ENCODE data around the gene DERA.

Gene DERA

DNA sequence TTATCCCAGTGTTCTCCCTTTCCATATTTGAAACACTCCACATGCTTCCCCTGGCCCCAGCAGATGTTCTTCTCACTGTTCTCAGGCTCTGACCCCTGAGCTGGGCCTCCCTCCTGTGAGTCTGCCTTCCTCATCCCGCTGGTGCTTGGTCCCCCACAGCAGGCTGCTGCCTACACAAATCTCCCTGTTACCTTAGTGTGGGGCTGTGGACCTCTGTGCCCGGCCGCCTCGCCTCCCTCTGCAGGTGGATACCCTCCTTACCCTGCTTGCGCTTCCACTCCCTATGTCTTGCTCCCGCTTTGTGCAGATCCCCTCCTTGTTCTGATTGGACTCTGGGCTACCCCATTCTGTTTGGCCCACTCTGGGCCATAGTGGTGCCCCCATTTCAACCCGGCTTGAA, 6.9 kb downstream of the DERA start:
- Histone ChIP-seq H3K4me3 (ENCODE audit: insufficient read depth, low read length, poor library complexity, severe bottlenecking) (no peak overlapping the region), H2AFZ (ENCODE audit: low read depth, low read length, severe bottlenecking) (no peak overlapping the region), H3K27ac (ENCODE audit: low read depth, low read length) (no peak overlapping the region), H3K9ac (ENCODE audit: low read length) (no peak overlapping the region), H3K36me3 (ENCODE audit: low read length) (no peaks in the 10 kb centered on the region), H3K27me3 (ENCODE audit: low read length) (no peaks in the 10 kb centered on the region), H3F3A (ENCODE audit: insufficient read depth) (0 out of 2 replicates have a peak, but pooled peaks cover 7% of the 10 kb centered on the region), H3K4me2 (ENCODE audit: low read depth, low read length, poor library complexity, severe bottlenecking) (no peak overlapping the region), H3K9me3 (ENCODE audit: insufficient read depth, low read length) (no peaks in the 10 kb centered on the region), H3K79me2 (ENCODE audit: insufficient read depth, low read length) (peaks cover 6% of the 10 kb centered on the region; the same call in 1 of the 2 replicates), H3K9me2 (replicated peaks; ENCODE audit: insufficient read depth, low read length) (no peaks in the 10 kb centered on the region), H4K20me1 (ENCODE audit: low read depth, low read length) (no peaks in the 10 kb centered on the region)
- no peak for TF ChIP-seq EZH2phosphoT487 (conservative IDR thresholded peaks at IDR 0.05; ENCODE audit: low read length)
- TF ChIP-seq, protein P1, sequence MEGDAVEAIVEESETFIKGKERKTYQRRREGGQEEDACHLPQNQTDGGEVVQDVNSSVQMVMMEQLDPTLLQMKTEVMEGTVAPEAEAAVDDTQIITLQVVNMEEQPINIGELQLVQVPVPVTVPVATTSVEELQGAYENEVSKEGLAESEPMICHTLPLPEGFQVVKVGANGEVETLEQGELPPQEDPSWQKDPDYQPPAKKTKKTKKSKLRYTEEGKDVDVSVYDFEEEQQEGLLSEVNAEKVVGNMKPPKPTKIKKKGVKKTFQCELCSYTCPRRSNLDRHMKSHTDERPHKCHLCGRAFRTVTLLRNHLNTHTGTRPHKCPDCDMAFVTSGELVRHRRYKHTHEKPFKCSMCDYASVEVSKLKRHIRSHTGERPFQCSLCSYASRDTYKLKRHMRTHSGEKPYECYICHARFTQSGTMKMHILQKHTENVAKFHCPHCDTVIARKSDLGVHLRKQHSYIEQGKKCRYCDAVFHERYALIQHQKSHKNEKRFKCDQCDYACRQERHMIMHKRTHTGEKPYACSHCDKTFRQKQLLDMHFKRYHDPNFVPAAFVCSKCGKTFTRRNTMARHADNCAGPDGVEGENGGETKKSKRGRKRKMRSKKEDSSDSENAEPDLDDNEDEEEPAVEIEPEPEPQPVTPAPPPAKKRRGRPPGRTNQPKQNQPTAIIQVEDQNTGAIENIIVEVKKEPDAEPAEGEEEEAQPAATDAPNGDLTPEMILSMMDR (IDR thresholded peaks at IDR 0.05; ENCODE audit: insufficient read depth, low read length, poor library complexity, severe bottlenecking): no peak

DNA sequence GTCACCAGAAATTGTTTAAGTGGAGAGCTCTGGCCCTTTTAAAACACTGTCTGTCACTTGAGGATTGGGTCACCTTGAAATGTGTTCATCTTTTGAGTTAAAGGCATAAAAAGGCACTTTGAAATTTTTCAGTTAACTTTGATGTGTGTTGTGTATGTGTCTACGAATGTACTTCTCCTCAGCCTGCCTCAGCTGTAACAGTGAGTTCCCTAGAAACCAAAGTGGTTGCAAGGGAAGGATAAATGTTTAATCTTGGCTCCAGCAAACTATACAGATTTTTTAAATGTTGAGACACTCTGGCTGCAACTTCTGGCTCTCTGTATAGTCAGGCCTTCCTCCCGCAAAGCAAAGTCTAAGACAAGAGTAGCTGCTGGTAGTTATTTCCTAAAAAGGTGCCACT, 8.3 kb downstream of the DERA start:
- Histone ChIP-seq H3K79me2 (ENCODE audit: insufficient read depth, low read length) (peaks cover 9% of the 10 kb centered on the region; the same call in 1 of the 2 replicates), H3K9me3 (ENCODE audit: insufficient read depth, low read length) (no peaks in the 10 kb centered on the region), H3F3A (ENCODE audit: insufficient read depth) (0 out of 2 replicates have a peak, but pooled peaks cover 3% of the 10 kb centered on the region), H2AFZ (ENCODE audit: low read depth, low read length, severe bottlenecking) (no peak overlapping the region), H3K9me2 (replicated peaks; ENCODE audit: insufficient read depth, low read length) (no peaks in the 10 kb centered on the region), H3K4me2 (ENCODE audit: low read depth, low read length, poor library complexity, severe bottlenecking) (no peak overlapping the region), H3K9ac (ENCODE audit: low read length) (no peak overlapping the region), H3K36me3 (ENCODE audit: low read length) (no peaks in the 10 kb centered on the region), H3K27me3 (ENCODE audit: low read length) (no peaks in the 10 kb centered on the region), H3K4me3 (ENCODE audit: insufficient read depth, low read length, poor library complexity, severe bottlenecking) (no peak overlapping the region), H3K27ac (ENCODE audit: low read depth, low read length) (no peak overlapping the region), H4K20me1 (ENCODE audit: low read depth, low read length) (no peaks in the 10 kb centered on the region)
- no peak for TF ChIP-seq EZH2phosphoT487 (conservative IDR thresholded peaks at IDR 0.05; ENCODE audit: low read length)
- TF ChIP-seq, protein P1 (IDR thresholded peaks at IDR 0.05; ENCODE audit: insufficient read depth, low read length, poor library complexity, severe bottlenecking): no peak

DNA sequence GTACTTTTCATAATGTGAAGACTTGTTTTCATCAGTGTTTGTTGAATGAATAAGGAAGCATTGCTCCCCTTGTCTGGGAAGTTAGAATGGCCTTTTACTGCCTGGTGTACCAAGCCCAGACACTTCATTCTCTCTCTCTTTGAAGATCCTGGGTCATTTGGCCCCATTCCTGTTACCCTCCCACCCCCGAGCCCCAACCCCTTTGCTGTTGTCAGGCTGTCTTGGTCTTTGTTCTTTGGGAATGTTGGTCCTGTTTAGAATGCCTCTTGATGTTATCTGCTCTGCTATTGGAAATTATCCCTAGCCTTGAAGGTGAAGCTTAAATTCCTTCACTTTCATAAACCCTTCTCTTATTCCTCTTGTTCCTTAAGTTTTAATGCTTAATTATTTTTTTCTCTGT, 13.8 kb downstream of the DERA start:
- no peak overlapping the region for H3K9ac ChIP-seq (ENCODE audit: low read length)
- H3F3A ChIP-seq (ENCODE audit: insufficient read depth): no peaks in the 10 kb centered on the region
- H3K9me2 ChIP-seq (replicated peaks; ENCODE audit: insufficient read depth, low read length): no peaks in the 10 kb centered on the region
- no peak overlapping the region for H3K4me3 ChIP-seq (ENCODE audit: insufficient read depth, low read length, poor library complexity, severe bottlenecking)
- no peaks in the 10 kb centered on the region for H3K36me3 ChIP-seq (ENCODE audit: low read length)
- H4K20me1 ChIP-seq (ENCODE audit: low read depth, low read length): no peaks in the 10 kb centered on the region
- H3K27me3 ChIP-seq (ENCODE audit: low read length): no peaks in the 10 kb centered on the region
- TF ChIP-seq EZH2phosphoT487 (conservative IDR thresholded peaks at IDR 0.05; ENCODE audit: low read length): no peak
- TF ChIP-seq, protein P1 (IDR thresholded peaks at IDR 0.05; ENCODE audit: insufficient read depth, low read length, poor library complexity, severe bottlenecking): no peak
- H3K4me2 ChIP-seq (ENCODE audit: low read depth, low read length, poor library complexity, severe bottlenecking): no peak overlapping the region
- H2AFZ ChIP-seq (ENCODE audit: low read depth, low read length, severe bottlenecking): no peak overlapping the region
- H3K27ac ChIP-seq (ENCODE audit: low read depth, low read length): no peak overlapping the region
- H3K79me2 ChIP-seq (ENCODE audit: insufficient read depth, low read length): 0 out of 2 replicates have a peak, but pooled peaks cover 13% of the 10 kb centered on the region
- H3K9me3 ChIP-seq (ENCODE audit: insufficient read depth, low read length): no peaks in the 10 kb centered on the region

Data from SU-DHL-6 (cell line).